ENCODE results near the gene DAP.

Gene DAP

DNA sequence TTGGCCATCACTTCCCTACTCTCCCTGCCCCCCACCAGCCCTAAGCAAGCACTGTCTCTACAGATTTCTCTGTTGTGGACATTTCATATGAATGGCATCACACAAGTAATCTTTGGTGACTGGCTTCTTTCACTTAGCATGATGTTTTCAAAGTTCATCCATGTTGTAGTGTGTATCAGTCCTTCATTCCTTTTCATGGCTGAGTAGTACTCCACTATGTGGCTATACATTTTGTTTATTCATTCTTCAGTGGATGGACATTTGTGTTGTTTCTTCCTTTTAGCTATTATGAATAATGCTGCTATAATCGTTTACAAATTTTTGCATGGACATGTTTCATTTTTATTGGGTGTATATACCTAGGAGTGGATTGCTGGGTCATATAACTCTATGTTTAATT is 84.1 kb downstream of the DAP start:
- Histone ChIP-seq H3K36me3 (peaks cover 49 to 58% (median 52%) of the 10 kb centered on the region in 11 experiments), H3K4me1 (peaks cover 5 to 21% (median 12%) of the 10 kb centered on the region in 10 experiments), H3K4me3 (no peak overlapping the region), H3K9me3 (replicated peaks in 1 of 11) (peaks cover 0 to 18% (median 7%) of the 10 kb centered on the region in 11 experiments; a peak in 11 of 22 replicates), H3K4me2 (no peak overlapping the region), H3K27ac (no peak overlapping the region), H3K9ac (no peak overlapping the region), H4K20me1 (peaks cover 0 to 58% (median 13%) of the 10 kb centered on the region in 11 experiments; a peak in 13 of 22 replicates), H3K27me3 (no peaks in the 10 kb centered on the region)
- no peak for TF ChIP-seq Cebpa-rat (IDR thresholded peaks at IDR 0.05)

DNA sequence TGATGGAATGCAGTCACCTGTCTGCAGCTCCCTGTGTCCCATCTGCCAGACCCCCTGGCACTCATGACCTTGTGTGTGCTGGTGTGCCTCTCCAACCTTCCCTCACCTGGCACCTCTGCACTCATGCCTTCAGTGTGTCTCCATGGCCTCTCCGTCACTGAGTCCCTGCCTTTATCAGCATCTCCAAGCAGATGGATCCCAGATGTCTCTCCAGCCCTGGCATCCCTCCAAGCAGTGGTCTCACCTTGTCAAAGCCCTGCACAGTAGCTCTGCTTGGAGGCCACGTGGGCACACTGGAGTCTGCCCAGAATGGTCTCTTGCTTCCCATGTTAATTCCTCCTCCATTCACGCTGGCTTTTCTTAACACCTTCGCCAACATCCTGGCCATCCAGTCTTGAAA is 84.8 kb downstream of the DAP start:
- Histone ChIP-seq H3K4me3 (no peak overlapping the region), H3K9ac (no peak overlapping the region), H3K27ac (no peak overlapping the region), H3K4me2 (no peak overlapping the region), H3K36me3 (peaks cover 45 to 51% (median 46%) of the 10 kb centered on the region in 11 experiments), H4K20me1 (peaks cover 0 to 50% (median 6%) of the 10 kb centered on the region in 11 experiments; a peak in 11 of 22 replicates), H3K9me3 (replicated peaks in 1 of 11) (peaks cover 0 to 18% (median 7%) of the 10 kb centered on the region in 11 experiments; a peak in 11 of 22 replicates), H3K27me3 (no peaks in the 10 kb centered on the region), H3K4me1 (peaks cover 0 to 14% (median 5%) of the 10 kb centered on the region in 10 experiments; a peak in 15 of 20 replicates)
- TF ChIP-seq Cebpa-rat (IDR thresholded peaks at IDR 0.05), result no peak

DNA sequence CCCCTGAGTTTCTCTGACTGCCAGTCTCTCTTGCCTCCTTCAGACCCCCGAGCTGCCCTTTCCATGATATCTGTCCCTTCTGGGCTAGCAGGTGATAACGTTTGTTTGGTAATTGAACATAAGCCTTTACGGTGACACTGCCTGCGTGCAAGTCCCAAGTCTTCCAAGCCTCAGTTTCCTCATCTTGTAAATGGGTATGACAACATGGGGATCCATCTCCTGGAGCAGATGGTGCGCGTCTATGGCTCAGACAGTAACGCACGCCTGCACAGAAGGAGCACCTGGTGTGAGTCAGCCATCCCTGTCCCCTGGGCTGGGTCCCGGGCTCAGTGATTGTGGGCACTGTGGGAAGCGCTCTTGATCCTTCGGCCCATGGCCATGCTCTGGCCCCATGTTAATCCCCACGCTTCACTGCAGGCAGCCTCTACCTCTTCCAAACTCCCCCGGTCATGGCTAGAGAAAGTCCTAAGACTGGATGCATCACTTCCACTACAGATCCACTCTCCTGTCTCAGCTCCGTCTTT is 85.8 kb downstream of the DAP start:
- H3K9ac ChIP-seq, result no peak overlapping the region
- TF ChIP-seq Cebpa-rat (IDR thresholded peaks at IDR 0.05), result no peak
- H3K4me3 ChIP-seq, result no peak overlapping the region
- peaks cover 0 to 41% (median 0%) of the 10 kb centered on the region in 11 experiments; a peak in 4 of 22 replicates for H4K20me1 ChIP-seq
- H3K27me3 ChIP-seq, result no peaks in the 10 kb centered on the region
- peaks cover 35 to 41% (median 36%) of the 10 kb centered on the region in 11 experiments for H3K36me3 ChIP-seq
- H3K27ac ChIP-seq, result no peak overlapping the region
- H3K4me2 ChIP-seq, result no peak overlapping the region
- H3K9me3 ChIP-seq (replicated peaks in 1 of 11), result peaks cover 0 to 18% (median 7%) of the 10 kb centered on the region in 11 experiments; a peak in 11 of 22 replicates
- peaks cover 0 to 7% (median 0%) of the 10 kb centered on the region in 10 experiments; a peak in 7 of 20 replicates for H3K4me1 ChIP-seq

DNA sequence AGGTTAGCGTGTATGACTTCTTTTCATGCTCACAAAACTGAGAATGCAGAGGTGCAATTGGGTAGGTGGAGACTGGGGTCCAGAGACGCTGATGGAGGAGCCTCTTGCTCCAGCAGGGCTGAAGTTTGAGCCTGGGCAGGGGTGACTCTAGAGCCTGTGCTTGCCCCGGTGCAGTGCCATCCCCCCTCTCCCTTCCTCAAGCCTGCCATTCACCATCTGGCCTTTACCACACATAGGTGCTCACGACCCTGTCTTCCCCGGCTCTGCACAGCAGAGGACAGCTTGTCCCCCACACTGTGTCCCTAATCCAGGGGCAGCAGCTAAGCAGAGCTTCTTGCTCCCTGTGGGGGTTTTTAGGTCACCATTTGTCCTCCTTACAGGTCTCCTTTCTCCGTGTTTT is 86.5 kb downstream of the DAP start:
- peaks cover 0 to 18% (median 7%) of the 10 kb centered on the region in 11 experiments; a peak in 11 of 22 replicates for H3K9me3 ChIP-seq (replicated peaks in 1 of 11)

DNA sequence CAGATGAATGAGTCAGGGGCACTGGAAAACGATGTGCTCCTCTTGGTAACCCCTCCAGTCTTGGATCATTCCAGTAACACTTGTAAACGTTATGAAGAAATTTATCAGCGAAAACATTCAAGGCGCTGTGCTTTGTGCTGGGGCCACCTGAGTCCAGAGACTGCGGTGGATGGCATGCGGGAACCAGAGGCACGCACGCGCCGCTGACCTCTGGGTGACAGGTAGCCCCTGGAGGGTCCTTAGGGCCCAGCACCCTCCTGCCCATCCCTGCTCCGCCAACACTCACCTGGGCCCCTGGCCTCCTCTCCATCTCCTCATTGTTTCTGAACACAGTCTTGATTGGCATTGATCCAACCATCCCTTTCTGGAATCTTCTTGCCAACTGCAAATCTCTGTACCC is 86.9 kb downstream of the DAP start:
- Histone ChIP-seq H3K36me3 (peaks cover 23 to 30% (median 25%) of the 10 kb centered on the region in 11 experiments), H3K9me3 (replicated peaks in 1 of 11) (peaks cover 0 to 18% (median 7%) of the 10 kb centered on the region in 11 experiments; a peak in 11 of 22 replicates), H3K4me3 (no peak overlapping the region), H4K20me1 (peaks cover 0 to 34% (median 0%) of the 10 kb centered on the region in 11 experiments; a peak in 2 of 22 replicates), H3K27me3 (no peaks in the 10 kb centered on the region), H3K4me2 (no peak overlapping the region), H3K27ac (no peak overlapping the region), H3K4me1 (peaks cover 0 to 6% (median 0%) of the 10 kb centered on the region in 10 experiments; a peak in 4 of 20 replicates), H3K9ac (no peak overlapping the region)
- TF ChIP-seq Cebpa-rat (IDR thresholded peaks at IDR 0.05), result no peak

More for the DNA sequence above, 86.5 kb downstream of the DAP start:
- Histone ChIP-seq H4K20me1 (peaks cover 0 to 34% (median 0%) of the 10 kb centered on the region in 11 experiments; a peak in 2 of 22 replicates), H3K9ac (no peak overlapping the region), H3K27ac (no peak overlapping the region), H3K4me2 (no peak overlapping the region), H3K36me3 (peaks cover 28 to 35% (median 30%) of the 10 kb centered on the region in 11 experiments), H3K27me3 (no peaks in the 10 kb centered on the region), H3K4me3 (no peak overlapping the region), H3K4me1 (peaks cover 0 to 6% (median 0%) of the 10 kb centered on the region in 10 experiments; a peak in 4 of 20 replicates)
- no peak for TF ChIP-seq Cebpa-rat (IDR thresholded peaks at IDR 0.05)

DNA sequence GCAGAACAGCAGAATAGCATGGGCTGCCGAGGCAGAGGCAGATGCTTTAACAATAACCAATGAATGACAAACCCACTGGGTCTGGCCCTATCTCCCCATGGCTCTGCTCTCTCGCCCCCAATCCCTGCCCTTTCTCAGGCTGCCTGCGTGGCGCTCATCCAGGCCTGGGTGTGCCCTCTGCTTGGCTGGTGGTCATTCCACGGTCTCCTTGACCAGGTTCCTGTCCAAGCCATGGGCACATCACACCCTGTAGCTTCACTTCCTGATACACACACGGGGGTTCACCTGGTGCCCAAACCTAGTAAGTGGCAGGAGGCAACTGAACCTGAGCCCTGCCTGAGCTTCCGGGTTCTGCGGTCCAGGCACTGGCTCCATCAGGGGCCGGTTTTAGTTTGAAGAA is 87.6 kb downstream of the DAP start:
- Histone ChIP-seq H3K36me3 (peaks cover 17 to 23% (median 18%) of the 10 kb centered on the region in 11 experiments), H3K27ac (no peak overlapping the region), H3K9ac (no peak overlapping the region), H3K4me2 (no peak overlapping the region), H4K20me1 (peaks cover 0 to 30% (median 0%) of the 10 kb centered on the region in 11 experiments; a peak in 2 of 22 replicates), H3K9me3 (replicated peaks in 1 of 11) (peaks cover 0 to 21% (median 7%) of the 10 kb centered on the region in 11 experiments; a peak in 12 of 22 replicates), H3K4me1 (peaks cover 0 to 6% (median 0%) of the 10 kb centered on the region in 10 experiments; a peak in 4 of 20 replicates), H3K4me3 (no peak overlapping the region), H3K27me3 (no peaks in the 10 kb centered on the region)
- TF ChIP-seq Cebpa-rat (IDR thresholded peaks at IDR 0.05), result no peak

DNA sequence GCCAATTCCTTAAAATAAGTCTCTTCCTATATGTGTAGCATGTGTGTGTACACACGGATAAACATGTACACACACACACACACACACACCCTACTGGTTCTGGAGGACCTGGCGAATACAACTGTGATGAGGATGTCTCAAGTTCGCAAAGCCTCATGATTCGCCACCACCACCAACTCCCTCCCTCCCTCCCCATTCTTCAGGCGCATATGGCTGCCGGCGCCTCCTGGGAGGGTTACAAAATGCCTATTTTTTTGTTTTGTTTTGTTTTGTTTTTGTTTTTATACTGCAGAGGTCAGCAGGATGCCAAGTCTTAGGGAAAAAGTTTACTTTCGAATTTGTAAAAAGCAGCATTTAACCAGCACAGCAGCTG is 88.0 kb downstream of the DAP start:
- H3K9ac ChIP-seq, result no peak overlapping the region
- no peak for TF ChIP-seq Cebpa-rat (IDR thresholded peaks at IDR 0.05)
- no peaks in the 10 kb centered on the region for H3K27me3 ChIP-seq
- no peak overlapping the region for H3K27ac ChIP-seq
- H3K4me1 ChIP-seq, result peaks cover 0 to 6% (median 0%) of the 10 kb centered on the region in 10 experiments; a peak in 4 of 20 replicates
- peaks cover 12 to 19% (median 14%) of the 10 kb centered on the region in 11 experiments for H3K36me3 ChIP-seq
- peaks cover 0 to 26% (median 0%) of the 10 kb centered on the region in 11 experiments; a peak in 2 of 22 replicates for H4K20me1 ChIP-seq
- H3K4me2 ChIP-seq, result no peak overlapping the region
- no peak overlapping the region for H3K4me3 ChIP-seq
- H3K9me3 ChIP-seq (replicated peaks in 1 of 11), result peaks cover 0 to 18% (median 7%) of the 10 kb centered on the region in 11 experiments; a peak in 12 of 22 replicates

DNA sequence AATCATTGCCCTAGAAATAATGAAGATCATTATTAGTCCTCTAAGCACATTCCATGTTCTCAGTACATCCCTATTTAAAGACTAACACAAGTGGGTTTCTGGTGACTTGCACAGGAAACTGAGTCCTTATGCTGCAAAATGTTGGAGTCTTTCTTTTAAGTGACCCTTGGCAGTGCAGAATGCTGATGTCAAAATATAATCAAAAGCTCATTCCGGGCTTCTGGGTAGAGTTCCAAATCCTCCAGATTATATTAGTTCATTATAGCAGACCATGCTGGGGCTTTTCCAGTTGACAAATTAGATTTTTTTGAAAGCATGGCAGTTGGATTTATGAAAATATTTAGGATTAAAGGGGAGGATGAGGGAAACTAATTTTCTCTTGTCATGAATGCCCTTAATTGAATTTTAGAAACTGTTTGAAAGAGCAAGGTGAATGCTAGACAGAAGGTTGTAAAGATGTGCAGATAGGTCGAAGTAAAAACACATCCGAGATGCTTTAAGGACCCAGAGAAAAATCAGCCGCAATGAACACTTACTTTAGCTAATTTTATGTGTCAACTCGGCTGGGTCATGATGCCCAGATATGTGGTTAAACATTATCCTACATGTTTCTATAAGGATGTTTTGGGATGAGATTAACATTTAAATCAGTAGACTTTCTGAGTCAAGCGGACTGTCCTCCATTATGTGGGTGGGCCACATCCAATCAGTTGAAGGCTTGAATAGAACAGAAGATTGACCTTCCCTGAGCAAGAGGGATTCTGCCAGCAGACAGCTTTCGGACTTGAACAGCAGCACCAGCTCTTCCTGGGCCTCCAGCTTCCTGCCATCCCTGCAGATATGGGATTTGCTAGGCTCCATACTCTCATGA is 88.7 kb downstream of the DAP start:
- H3K4me1 ChIP-seq, result peaks cover 0 to 6% (median 0%) of the 10 kb centered on the region in 10 experiments; a peak in 4 of 20 replicates
- H3K9me3 ChIP-seq (replicated peaks in 1 of 11), result peaks cover 0 to 12% (median 3%) of the 10 kb centered on the region in 11 experiments; a peak in 11 of 22 replicates
- H3K4me2 ChIP-seq, result no peak overlapping the region
- peaks cover 0 to 25% (median 0%) of the 10 kb centered on the region in 11 experiments; a peak in 2 of 22 replicates for H4K20me1 ChIP-seq
- no peak overlapping the region for H3K27ac ChIP-seq
- no peak overlapping the region for H3K9ac ChIP-seq
- H3K36me3 ChIP-seq, result peaks cover 6 to 13% (median 8%) of the 10 kb centered on the region in 11 experiments
- TF ChIP-seq Cebpa-rat (IDR thresholded peaks at IDR 0.05), result no peak
- no peaks in the 10 kb centered on the region for H3K27me3 ChIP-seq
- no peak overlapping the region for H3K4me3 ChIP-seq

Data from BLaER1 treated with 17β-estradiol and CSF1 and Interleukin-3, amounts not matched to agents 10 nM and 100 nM (cell line).